Esophagus (tissue), 2 donors: Measurements from ENCODE around the gene CEACAM16. TPM values are rescaled to one million over a fixed set of nuclear protein-coding genes. Genes with fewer than 3 reads are reported as not detected.
"Not testable (repeated sequence)": the region's sequence is repeated elsewhere in the genome, so short reads cannot be mapped to it uniquely, and the experiment has no call there.

Source experiments
- H3K27ac ChIP-seq, 2 donors: one replicate each; pipeline ENCODE4 v1.5.1; 2013; ENCODE audit warnings: low read depth in 2 of 2, mild to moderate bottlenecking in 2 of 2, inconsistent platforms in 1 of 2, low read length in 1 of 2, moderate library complexity in 1 of 2
- H3K27me3 ChIP-seq, 2 donors: one replicate each; pipeline ENCODE4 v1.6.1; 2013; ENCODE audit warnings: low read length in 2 of 2, control low read depth in 1 of 2, mild to moderate bottlenecking in 1 of 2; ENCODE audit not compliant: insufficient read depth in 2 of 2, control insufficient read depth in 1 of 2
- H3K36me3 ChIP-seq, 2 donors: one replicate each; pipeline ENCODE4 v1.6.1; 2013; ENCODE audit warnings: low read length in 1 of 2; ENCODE audit not compliant: control insufficient read depth in 2 of 2, insufficient read depth in 2 of 2
- H3K4me1 ChIP-seq, 2 donors: one replicate each; pipeline ENCODE4 v1.6.1; 2013; ENCODE audit warnings: low read length in 1 of 2; ENCODE audit not compliant: control insufficient read depth in 2 of 2, insufficient read depth in 2 of 2
- H3K4me3 ChIP-seq, 2 donors: one replicate each; pipeline ENCODE4 v1.5.1; 2013; ENCODE audit warnings: low read length in 2 of 2, mild to moderate bottlenecking in 2 of 2, low read depth in 1 of 2, moderate library complexity in 1 of 2
- H3K9me3 ChIP-seq, 2 donors: one replicate each; pipeline ENCODE4 v1.6.1; 2013; ENCODE audit warnings: mild to moderate bottlenecking in 2 of 2, low read depth in 1 of 2, low read length in 1 of 2, moderate library complexity in 1 of 2; ENCODE audit not compliant: control insufficient read depth in 2 of 2, insufficient read depth in 1 of 2
- WGBS, 2 donors: extraction: QIAGEN DNeasy Blood & Tissue Kit; methylation state at CpG; one replicate each; pipeline ENCODE4 v1.1.7; 2013; 5-methylcytosine and 5-hydroxymethylcytosine counted together
- polyA plus RNA-seq, 2 donors: library from polyadenylated mRNA; stranded (reverse); fragments of 200-250 nt; gene quantifications; one replicate each; pipeline ENCODE4 v1.2.3, GENCODE V29; 2013
- donor health status: healthy with polysubstance abuse.
- donor health status: Bipolar disorder and iron deficiency.

The CEACAM16 gene
- polyA plus RNA-seq, 2 donors, result 0.16 TPM; not detected in 1

DNA sequence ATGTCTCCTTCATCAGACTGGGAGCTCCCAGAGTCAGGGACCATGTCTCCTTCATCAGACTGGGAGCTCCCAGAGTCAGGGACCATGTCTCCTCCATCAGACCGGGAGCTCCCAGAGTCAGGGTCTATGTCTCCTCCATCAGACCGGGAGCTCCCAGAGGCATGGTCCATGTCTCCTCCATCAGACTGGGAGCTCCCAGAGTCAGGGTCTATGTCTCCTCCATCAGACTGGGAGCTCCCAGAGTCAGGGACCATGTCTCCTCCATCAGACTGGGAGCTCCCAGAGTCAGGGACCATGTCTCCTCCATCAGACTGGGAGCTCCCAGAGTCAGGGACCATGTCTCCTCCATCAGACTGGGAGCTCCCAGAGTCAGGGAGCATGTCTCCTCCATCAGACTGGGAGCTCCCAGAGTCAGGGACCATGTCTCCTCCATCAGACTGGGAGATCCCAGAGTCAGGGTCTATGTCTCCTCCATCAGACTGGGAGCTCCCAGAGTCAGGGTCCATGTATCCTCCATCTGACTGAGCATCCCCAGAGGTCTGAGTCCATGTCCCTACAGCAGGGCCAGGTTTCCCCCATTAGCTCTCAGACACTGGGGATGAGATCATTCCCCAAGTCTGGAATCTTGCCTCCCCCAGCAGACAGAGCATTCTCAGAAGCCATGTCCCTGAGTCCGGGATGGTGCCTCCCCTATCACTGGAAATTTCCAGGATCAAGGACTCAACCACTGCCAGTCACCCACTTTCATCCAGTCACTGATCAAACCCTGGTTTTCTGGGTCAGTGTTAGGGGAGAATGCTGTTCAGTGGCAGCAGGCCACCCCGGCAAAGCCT is 10.7 kb downstream of the CEACAM16 start:
- not testable (repeated sequence) for H3K9me3 ChIP-seq, H3K27me3 ChIP-seq, H3K36me3 ChIP-seq, H3K27ac ChIP-seq, H3K4me1 ChIP-seq, H3K4me3 ChIP-seq
- WGBS, 2 donors, result 87 to 89% methylated on average over 3 to 4 of the region's 4 CpGs

DNA sequence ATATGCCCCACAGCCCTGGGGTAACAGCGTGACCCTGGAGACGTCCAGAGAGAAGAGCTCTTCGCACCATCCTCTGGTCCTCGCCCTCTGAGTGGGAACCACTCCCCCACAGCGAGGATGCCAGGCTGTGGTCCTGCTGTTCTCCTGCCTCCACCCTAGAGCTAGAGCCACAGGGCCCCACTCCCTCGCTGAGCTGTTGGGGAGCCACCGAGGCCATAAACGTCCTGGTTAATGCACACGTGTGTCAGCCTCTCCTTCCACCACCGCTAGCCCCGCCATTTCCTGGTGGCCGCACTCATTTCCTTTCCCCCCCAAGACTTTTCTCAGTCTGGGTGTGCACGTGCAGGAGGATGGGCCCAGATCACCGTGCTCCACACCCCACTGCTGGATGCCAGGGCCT is 11.5 kb downstream of the CEACAM16 start:
- H3K9me3 ChIP-seq, result peaks cover 0 to 5% of the 10 kb centered on the region in 2 donors
- H3K4me1 ChIP-seq, result no peaks in the 10 kb centered on the region
- no peak overlapping the region for H3K4me3 ChIP-seq
- H3K36me3 ChIP-seq, result no peaks in the 10 kb centered on the region
- WGBS, 2 donors, result 75 to 76% methylated on average over 14 of the region's 14 CpGs
- H3K27ac ChIP-seq, result no peak overlapping the region
- H3K27me3 ChIP-seq, result no peaks in the 10 kb centered on the region

DNA sequence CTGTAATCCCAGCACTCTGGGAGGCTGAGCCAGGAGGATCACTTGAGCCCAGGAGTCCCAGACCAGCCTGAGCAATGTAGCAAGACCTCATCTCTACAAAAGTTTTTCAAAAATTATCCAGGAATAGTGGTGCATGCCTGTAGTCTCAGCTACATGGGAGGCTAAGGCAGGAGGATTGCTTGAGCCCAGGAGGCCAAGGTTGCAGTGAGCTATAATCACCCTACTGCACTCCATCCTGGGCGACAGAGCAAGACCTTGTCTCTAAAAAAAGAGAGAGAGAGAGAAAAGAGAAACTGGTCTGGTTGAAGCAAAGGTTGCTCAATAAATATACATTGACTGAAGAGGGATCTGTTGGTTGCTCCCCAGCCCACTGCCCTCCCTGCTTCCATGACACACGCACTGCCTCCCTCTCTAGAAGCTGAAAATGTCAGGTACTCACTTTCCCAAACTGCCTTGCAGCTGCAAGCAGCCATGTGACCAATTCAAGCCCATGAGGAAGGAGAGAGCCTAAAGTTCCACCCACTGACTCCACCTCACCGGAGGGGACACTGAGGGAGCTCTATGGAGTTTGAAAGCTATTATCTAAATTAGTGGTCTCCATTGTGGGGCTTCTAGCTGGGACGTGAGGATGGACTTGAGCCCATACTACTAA is 14.0 kb downstream of the CEACAM16 start:
- H3K9me3 ChIP-seq, result peaks cover 0 to 5% of the 10 kb centered on the region in 2 donors
- H3K4me3 ChIP-seq, result no peak overlapping the region
- no peaks in the 10 kb centered on the region for H3K27me3 ChIP-seq
- H3K36me3 ChIP-seq, result no peaks in the 10 kb centered on the region
- H3K27ac ChIP-seq, result no peak overlapping the region
- WGBS, 2 donors, result 59 to 65% methylated on average over 4 of the region's 4 CpGs
- H3K4me1 ChIP-seq, result no peaks in the 10 kb centered on the region

DNA sequence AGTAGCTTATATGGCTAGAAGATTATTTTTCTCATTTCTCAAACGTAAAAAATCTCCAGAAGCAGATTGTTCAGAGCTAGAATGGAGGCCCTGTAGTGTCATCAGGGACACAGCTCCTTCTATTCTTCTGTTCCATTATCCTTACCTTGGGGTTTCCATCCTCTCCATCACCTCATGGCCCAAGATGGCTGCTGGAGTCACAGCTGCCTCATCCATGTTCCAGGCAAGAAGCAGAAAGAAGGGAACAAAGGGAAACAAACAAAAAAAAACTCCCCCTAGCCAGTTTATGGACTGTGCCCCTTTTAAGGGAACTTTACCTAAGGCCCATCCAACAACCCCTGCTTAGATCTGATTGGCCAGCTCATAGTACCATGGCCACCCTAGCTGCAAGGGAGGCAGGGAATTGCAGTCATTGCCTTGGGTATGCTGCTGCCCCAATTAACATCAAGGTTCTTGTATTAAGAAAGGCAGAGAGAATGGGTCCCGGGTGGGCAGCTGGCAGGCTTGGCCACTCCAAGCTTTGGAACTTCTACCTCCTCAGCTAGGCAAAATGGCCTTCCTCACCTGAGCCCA is 15.7 kb downstream of the CEACAM16 start:
- Histone ChIP-seq H3K4me1 (peaks cover 6 to 8% of the 10 kb centered on the region in 2 donors), H3K36me3 (no peaks in the 10 kb centered on the region), H3K27me3 (no peaks in the 10 kb centered on the region), H3K27ac (no peak overlapping the region), H3K4me3 (no peak overlapping the region), H3K9me3 (peaks cover 0 to 5% of the 10 kb centered on the region in 2 donors)
- WGBS, 2 donors, result 44 to 49% methylated on average over 2 of the region's 2 CpGs

DNA sequence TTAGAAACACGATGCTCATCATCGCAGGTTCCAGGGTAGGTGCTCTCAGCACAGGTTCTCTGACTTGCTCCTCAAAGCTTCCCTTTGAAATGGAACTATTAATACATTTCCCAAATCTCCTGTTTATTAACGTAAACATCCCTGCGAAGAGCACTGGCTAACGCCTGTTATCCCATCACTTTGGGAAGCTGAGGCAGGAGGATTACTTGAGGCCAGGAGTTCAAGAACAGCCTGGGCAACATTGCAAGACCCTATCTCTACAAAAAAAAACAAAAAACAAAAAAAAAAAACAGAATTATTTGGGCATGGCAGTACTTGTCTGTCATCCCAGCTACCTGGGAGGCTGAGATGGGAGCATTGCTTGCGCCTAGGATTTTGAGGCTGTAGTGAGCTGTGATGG is 18.7 kb downstream of the CEACAM16 start:
- 87 to 89% methylated on average over 6 of the region's 6 CpGs for WGBS, 2 donors
- Histone ChIP-seq H3K9me3 (peaks cover 0 to 5% of the 10 kb centered on the region in 2 donors), H3K27me3 (no peaks in the 10 kb centered on the region), H3K4me3 (no peak overlapping the region), H3K27ac (no peak overlapping the region), H3K36me3 (no peaks in the 10 kb centered on the region), H3K4me1 (peaks cover 6 to 8% of the 10 kb centered on the region in 2 donors)

DNA sequence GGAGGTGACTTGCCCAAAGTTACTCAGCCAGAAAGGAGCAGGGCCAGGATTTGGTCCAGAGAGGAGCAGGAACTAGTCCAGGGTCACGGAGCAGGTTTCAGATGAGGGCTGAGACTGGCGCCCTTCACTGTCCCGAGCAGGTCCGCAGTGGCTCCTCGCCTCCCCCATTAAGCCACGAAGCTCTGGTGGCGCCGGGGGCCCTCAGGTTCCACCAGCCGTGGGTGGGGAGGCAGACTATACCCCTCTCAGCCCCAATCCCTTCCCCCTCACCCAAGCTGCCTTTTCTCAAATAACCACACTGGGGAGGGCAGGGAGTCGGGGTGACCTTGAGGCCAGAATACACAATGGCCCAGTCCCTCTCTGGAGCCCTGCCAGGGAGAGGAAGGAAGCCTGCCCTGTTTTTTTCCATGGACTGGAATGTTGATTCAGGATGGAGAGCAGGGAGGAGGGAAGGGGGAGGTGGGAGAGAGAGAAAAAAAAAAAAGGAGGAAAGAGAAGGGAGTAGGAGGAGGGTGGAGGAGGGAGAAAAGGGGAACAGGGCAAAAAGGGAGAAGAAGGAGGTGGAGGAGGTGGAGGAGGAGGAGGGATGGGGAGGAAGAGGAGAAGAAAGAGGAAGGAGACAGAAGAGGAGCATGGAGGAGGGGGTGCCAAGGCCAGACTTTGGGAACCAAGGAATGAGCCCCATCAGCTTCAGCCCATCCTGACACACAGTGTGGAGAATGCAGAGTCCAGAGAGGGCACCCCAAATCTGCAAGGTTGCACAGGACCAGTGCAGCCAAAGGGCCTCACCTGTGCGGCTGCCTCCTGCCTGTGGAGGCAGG is 19.7 kb downstream of the CEACAM16 start:
- peaks cover 6 to 8% of the 10 kb centered on the region in 2 donors for H3K4me1 ChIP-seq
- peaks cover 0 to 5% of the 10 kb centered on the region in 2 donors for H3K9me3 ChIP-seq
- 21 to 30% methylated on average over 11 of the region's 11 CpGs for whole genome bisulfite sequencing, 2 donors
- H3K36me3 ChIP-seq, result no peaks in the 10 kb centered on the region
- peak overlapping the region; percentile 26 to 28 for H3K27ac ChIP-seq
- H3K27me3 ChIP-seq, result no peaks in the 10 kb centered on the region
- no peak overlapping the region for H3K4me3 ChIP-seq

DNA sequence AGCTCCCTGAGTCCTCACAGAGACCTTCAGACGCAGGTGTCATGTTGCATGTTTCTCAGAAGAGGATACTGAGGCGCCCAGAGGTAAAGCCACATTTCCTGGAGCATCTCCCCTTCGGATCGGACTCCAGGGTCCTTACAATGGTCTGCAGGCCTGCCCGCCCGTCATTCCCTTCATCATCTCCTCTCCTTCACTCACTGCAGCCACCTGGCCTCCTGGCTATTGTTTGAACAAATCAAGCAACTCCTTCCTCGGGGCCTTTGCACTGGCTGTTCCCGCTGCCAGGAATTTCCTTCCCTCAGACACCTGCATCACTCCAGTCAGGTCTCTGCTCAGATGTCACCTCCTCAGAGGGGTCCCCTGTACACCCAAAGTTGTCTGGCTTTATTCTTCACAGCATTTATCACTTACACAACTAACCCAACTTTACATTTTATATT is 20.3 kb downstream of the CEACAM16 start:
- no peaks in the 10 kb centered on the region for H3K36me3 ChIP-seq
- H3K27ac ChIP-seq, result no peak overlapping the region
- WGBS, 2 donors, result 69 to 77% methylated on average over 8 of the region's 8 CpGs

DNA sequence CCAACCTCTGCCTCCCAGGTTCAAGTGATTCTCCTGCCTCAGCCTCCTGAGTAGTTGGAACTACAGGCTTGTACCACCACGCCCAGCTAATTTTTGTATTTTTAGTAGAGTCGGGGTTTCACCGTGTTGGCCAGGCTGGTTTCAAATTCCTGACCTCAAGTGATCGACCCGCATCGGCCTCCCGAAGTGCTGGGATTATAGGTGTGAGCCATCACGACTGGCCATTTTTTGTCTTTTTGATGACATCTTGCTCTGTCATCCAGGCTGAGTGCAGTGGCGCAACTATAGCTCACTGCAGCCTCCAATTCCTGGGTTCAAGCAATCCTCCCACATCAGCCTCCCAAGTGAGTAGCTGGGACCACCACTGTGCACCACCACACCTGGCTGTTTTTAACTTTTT is 21.4 kb downstream of the CEACAM16 start:
- WGBS, 2 donors, result 92% methylated on average over 9 of the region's 9 CpGs
- peaks cover 6 to 14% of the 10 kb centered on the region in 2 donors for H3K4me1 ChIP-seq
- not testable (repeated sequence) for H3K9me3 ChIP-seq, H3K36me3 ChIP-seq, H3K27ac ChIP-seq, H3K4me3 ChIP-seq, H3K27me3 ChIP-seq

More for the DNA sequence above, 20.3 kb downstream of the CEACAM16 start:
- H3K4me1 ChIP-seq, result peaks cover 6 to 11% of the 10 kb centered on the region in 2 donors
- peaks cover 0 to 5% of the 10 kb centered on the region in 2 donors for H3K9me3 ChIP-seq
- no peaks in the 10 kb centered on the region for H3K27me3 ChIP-seq
- H3K4me3 ChIP-seq, result no peak overlapping the region

DNA sequence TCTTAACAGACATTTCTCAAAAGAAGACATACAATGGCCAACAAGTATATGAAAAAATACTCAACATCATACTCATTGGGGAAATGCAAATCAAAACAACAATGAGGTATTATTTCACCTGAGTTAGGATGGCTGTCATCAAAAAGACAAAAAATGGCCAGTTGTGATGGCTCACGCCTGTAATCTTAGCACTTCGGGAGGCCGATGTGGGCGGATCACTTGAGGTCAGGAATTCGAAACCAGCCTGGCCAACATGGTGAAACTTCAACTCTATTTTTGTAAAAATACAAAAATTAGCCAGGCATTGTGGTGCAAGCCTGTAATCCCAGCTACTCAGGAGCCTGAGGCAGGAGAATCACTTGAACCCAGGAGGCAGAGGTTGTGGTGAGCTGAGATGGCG is 22.0 kb downstream of the CEACAM16 start:
- Histone ChIP-seq H3K4me3 (no peak overlapping the region), H3K27ac (no peak overlapping the region), H3K9me3 (no peaks in the 10 kb centered on the region), H3K4me1 (peaks cover 6 to 18% of the 10 kb centered on the region in 2 donors), H3K36me3 (no peaks in the 10 kb centered on the region), H3K27me3 (no peaks in the 10 kb centered on the region)
- 78 to 84% methylated on average over 6 of the region's 6 CpGs for WGBS, 2 donors
